HepG2 (cell line): ENCODE results near the gene SLC22A14.

Source experiments
- RFX1 ChIP-seq: fragments of 450-650 bp; IDR thresholded peaks from 2 replicates; pipeline ENCODE4 v1.6.1; 2017
- SIN3A ChIP-seq: IDR thresholded peaks from 2 replicates; pipeline ENCODE4 v1.6.1; 2011; ENCODE audit warnings: low read depth, mild to moderate bottlenecking, control low read depth, low read length, borderline replicate concordance
- SP5 ChIP-seq: IDR thresholded peaks from 2 replicates; pipeline ENCODE4 v1.6.1; 2016; ENCODE audit warnings: low read depth, borderline replicate concordance
- ZSCAN20 ChIP-seq: sonication (generic); formaldehyde crosslinking; IDR thresholded peaks from 2 replicates; pipeline ENCODE4 v1.4.0; 2020; ENCODE audit warnings: missing genetic modification reagents, mild to moderate bottlenecking, borderline replicate concordance
- ZSCAN29 ChIP-seq: sonication (generic); formaldehyde crosslinking; conservative IDR thresholded peaks from 2 replicates; pipeline ENCODE4 v1.4.0; 2020; ENCODE audit warnings: mild to moderate bottlenecking, missing genetic modification reagents
- TF ChIP-seq, protein P1 (sequence below): sonication (generic); formaldehyde crosslinking; IDR thresholded peaks from 2 replicates; pipeline ENCODE4 v1.4.0; 2020; ENCODE audit warnings: missing genetic modification reagents, mild to moderate bottlenecking, borderline replicate concordance

DNA sequence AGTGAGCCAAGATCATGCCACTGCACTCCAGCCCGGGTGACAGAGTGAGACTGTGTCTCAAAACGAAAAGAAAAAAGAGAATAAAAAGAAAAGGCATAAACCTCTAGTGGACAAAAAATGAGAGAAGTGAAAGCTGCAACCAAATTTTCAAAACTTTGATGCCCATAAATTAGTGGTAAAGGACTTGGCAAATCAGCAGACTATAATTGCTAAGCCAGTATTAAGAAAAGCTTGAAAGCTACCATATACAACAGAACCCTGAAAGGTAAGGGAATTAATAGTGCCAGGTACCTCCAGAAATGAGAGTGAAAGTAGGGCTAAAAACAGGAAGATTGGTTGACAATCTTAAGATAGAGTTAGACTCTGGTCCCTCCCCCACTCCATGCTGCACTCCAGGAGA is 49.4 kb upstream of the SLC22A14 start:
- TF ChIP-seq RFX1 = no peak
- TF ChIP-seq, protein P1, sequence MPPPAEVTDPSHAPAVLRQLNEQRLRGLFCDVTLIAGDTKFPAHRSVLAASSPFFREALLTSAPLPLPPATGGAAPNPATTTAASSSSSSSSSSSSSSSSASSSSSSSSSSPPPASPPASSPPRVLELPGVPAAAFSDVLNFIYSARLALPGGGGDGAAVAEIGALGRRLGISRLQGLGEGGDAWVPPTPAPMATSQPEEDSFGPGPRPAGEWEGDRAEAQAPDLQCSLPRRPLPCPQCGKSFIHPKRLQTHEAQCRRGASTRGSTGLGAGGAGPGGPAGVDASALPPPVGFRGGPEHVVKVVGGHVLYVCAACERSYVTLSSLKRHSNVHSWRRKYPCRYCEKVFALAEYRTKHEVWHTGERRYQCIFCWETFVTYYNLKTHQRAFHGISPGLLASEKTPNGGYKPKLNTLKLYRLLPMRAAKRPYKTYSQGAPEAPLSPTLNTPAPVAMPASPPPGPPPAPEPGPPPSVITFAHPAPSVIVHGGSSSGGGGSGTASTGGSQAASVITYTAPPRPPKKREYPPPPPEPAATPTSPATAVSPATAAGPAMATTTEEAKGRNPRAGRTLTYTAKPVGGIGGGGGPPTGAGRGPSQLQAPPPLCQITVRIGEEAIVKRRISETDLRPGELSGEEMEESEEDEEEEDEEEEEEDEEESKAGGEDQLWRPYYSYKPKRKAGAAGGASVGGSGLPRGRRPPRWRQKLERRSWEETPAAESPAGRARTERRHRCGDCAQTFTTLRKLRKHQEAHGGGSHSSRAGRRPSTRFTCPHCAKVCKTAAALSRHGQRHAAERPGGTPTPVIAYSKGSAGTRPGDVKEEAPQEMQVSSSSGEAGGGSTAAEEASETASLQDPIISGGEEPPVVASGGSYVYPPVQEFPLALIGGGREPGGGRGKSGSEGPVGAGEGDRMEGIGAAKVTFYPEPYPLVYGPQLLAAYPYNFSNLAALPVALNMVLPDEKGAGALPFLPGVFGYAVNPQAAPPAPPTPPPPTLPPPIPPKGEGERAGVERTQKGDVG = no peak
- no peak for TF ChIP-seq SIN3A
- no peak for TF ChIP-seq ZSCAN20 (CRISPR knock-in tag)
- TF ChIP-seq ZSCAN29 (CRISPR knock-in tag) = no peak
- no peak for TF ChIP-seq SP5 (CRISPR knock-in tag)
